GM18858 (cell line): Measurements from ENCODE around the gene TSPAN18.

Experiments used
- ATAC-seq: cut with Tn5 transposase; IDR thresholded peaks from one replicate; pipeline ENCODE4 v1.9.1; 2021; ENCODE audit not compliant: unreplicated experiment

Gene TSPAN18

GRCh38 chr11:44906649-44907048 lies 179.9 kb downstream of the TSPAN18 start:
- no peak for ATAC-seq

GRCh38 chr11:44909557-44909956 lies 182.8 kb downstream of the TSPAN18 start:
- ATAC-seq: no peak

- no peak for ATAC-seq
Measured at GRCh38 chr11:44910591-44910990, 183.8 kb downstream of the TSPAN18 start.

GRCh38 chr11:44911029-44911814 lies 184.5 kb downstream of the TSPAN18 start:
- no peak for ATAC-seq

- no peak for ATAC-seq
Measured at GRCh38 chr11:44912270-44912987, 185.7 kb downstream of the TSPAN18 start.

GRCh38 chr11:44913502-44913901 lies 186.7 kb downstream of the TSPAN18 start:
- no peak for ATAC-seq

- no peak for ATAC-seq
Measured at GRCh38 chr11:44914105-44914504, 187.3 kb downstream of the TSPAN18 start.

GRCh38 chr11:44915004-44915403 lies 188.2 kb downstream of the TSPAN18 start:
- ATAC-seq: no peak

GRCh38 chr11:44915621-44916020 lies 188.9 kb downstream of the TSPAN18 start:
- no peak for ATAC-seq

- ATAC-seq: no peak
Measured at GRCh38 chr11:44916331-44916730, 189.6 kb downstream of the TSPAN18 start.

GRCh38 chr11:44916801-44917385 lies 190.1 kb downstream of the TSPAN18 start:
- no peak for ATAC-seq

GRCh38 chr11:44917741-44918140 lies 191.0 kb downstream of the TSPAN18 start:
- no peak for ATAC-seq

GRCh38 chr11:44920451-44920850 lies 193.7 kb downstream of the TSPAN18 start:
- ATAC-seq: no peak

GRCh38 chr11:44923115-44923514 lies 196.4 kb downstream of the TSPAN18 start:
- no peak for ATAC-seq

- no peak for ATAC-seq
Measured at GRCh38 chr11:44923806-44924205, 197.0 kb downstream of the TSPAN18 start.

GRCh38 chr11:44926036-44926435 lies 199.3 kb downstream of the TSPAN18 start:
- ATAC-seq: no peak

- no peak for ATAC-seq
Measured at GRCh38 chr11:44927174-44927661, 200.5 kb downstream of the TSPAN18 start.

- ATAC-seq: no peak
Measured at GRCh38 chr11:44928144-44928543, 201.4 kb downstream of the TSPAN18 start.

- ATAC-seq: no peak
Measured at GRCh38 chr11:44928816-44929215, 202.1 kb downstream of the TSPAN18 start.

GRCh38 chr11:44930588-44931302 lies 204.0 kb downstream of the TSPAN18 start:
- no peak for ATAC-seq

- ATAC-seq: no peak
Measured at GRCh38 chr11:44931466-44931865, 204.7 kb downstream of the TSPAN18 start.
